ENCODE measurements around the gene TTI1. TPM values are rescaled to one million over a fixed set of nuclear protein-coding genes. Genes with fewer than 3 reads are reported as not detected.
A peak's percentile ranks its signal among the peaks of the same experiment; 100 is the strongest.

The TTI1 gene
- total and polyA plus RNA-seq, 3 donors from 2014 or later, result 24.1 to 30.5 (median 26.0) TPM

DNA sequence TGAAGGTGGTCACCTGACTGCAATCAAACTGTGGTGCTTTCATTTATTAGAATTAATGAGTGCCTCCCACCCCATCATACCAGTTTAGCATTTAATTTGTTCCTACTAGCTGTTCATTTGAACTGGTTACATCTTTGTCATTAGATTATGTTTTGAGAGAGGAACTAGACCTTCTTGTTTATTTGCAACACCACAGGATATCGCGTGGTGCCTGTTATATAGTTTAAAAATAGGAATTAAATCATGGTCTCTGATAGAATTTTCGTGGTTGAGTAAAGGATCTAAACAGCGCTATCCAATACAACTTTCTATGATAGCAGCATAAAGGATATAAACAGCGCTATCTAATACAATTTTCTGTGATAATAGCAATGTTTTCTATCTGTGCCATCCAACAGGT lies 3.1 kb upstream of the TTI1 start:
- no peaks in the 10 kb centered on the region for H3K9me3 ChIP-seq
- no peaks in the 10 kb centered on the region for H3K27me3 ChIP-seq
- DNase-seq, result no peak
- TF ChIP-seq POLR2A (IDR thresholded peaks at IDR 0.05), result no peak
- TF ChIP-seq, protein P1, sequence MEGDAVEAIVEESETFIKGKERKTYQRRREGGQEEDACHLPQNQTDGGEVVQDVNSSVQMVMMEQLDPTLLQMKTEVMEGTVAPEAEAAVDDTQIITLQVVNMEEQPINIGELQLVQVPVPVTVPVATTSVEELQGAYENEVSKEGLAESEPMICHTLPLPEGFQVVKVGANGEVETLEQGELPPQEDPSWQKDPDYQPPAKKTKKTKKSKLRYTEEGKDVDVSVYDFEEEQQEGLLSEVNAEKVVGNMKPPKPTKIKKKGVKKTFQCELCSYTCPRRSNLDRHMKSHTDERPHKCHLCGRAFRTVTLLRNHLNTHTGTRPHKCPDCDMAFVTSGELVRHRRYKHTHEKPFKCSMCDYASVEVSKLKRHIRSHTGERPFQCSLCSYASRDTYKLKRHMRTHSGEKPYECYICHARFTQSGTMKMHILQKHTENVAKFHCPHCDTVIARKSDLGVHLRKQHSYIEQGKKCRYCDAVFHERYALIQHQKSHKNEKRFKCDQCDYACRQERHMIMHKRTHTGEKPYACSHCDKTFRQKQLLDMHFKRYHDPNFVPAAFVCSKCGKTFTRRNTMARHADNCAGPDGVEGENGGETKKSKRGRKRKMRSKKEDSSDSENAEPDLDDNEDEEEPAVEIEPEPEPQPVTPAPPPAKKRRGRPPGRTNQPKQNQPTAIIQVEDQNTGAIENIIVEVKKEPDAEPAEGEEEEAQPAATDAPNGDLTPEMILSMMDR (IDR thresholded peaks at IDR 0.05), result no peak
- H3K27ac ChIP-seq, result no peak overlapping the region
- H3K36me3 ChIP-seq (ENCODE audit: low read depth, missing control alignments), result no peaks in the 10 kb centered on the region
- peaks cover 21% of the 10 kb centered on the region for H3K4me1 ChIP-seq
- intact Hi-C loops (cut with DNase I; ENCODE audit: low total_unique reads), result no loop called here
- H3K4me3 ChIP-seq, result no peak overlapping the region
- WGBS, 2 donors, result 91% methylated on average over 5 of the region's 5 CpGs

DNA sequence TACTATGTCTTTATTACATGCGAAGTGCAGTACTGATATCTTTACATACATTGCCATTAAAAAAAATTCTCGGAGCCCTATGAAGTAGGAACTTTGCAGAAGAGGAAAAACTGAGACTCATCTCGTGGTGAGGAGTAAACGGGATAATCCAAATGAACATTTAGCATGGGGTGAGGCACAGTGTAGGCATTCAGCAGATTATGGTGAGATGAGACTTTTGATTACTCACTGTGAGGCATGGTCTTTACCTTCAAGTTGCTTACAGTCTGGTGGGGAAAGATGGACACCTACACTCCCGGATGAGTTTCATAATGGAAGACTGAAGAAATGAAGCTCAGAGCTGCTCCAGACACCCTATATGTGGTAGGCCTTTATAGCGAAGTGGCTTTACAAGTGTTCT lies 1.7 kb upstream of the TTI1 start:
- 59 to 60% methylated on average over 6 of the region's 6 CpGs for WGBS, 2 donors

DNA sequence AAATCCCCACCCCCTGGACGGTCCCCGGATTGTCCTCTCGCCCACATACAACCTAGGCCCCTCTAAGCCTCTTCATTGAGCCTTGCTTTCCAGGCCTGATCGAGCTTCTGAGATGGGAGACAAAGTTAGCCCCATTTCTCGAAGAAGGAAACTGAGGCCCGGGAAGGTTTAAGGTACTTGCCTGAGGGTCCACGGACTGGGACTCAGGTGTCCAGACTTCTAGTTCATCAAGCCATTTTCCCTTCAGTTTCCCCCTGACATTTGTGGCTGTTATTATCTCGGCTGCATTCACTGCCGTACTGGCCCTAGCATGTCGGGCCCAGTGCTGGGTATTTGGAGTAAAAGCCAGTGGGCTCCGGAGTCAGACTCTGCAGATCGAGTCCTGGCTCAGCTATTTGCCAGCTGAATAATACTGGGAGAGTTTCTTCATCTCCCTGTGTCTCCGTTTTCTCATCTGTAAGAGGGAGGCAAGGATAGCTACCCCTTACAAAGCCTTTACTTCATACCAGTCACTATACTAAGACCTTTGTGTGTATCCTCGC lies 923 bp upstream of the TTI1 start:
- WGBS, 2 donors, result 5% methylated on average over 10 to 14 of the region's 14 CpGs
- no peaks in the 10 kb centered on the region for H3K27me3 ChIP-seq
- no peaks in the 10 kb centered on the region for H3K9me3 ChIP-seq
- no peak for DNase-seq
- peak overlapping the region; percentile 94 to 98 for H3K4me3 ChIP-seq
- TF ChIP-seq POLR2A (IDR thresholded peaks at IDR 0.05), result no peak
- TF ChIP-seq, protein P1 (IDR thresholded peaks at IDR 0.05), result no peak
- intact Hi-C loops (cut with DNase I; ENCODE audit: low total_unique reads), result no loop called here
- H3K36me3 ChIP-seq (ENCODE audit: low read depth, missing control alignments), result no peaks in the 10 kb centered on the region
- peak overlapping the region; percentile 95 to 98 for H3K27ac ChIP-seq
- peaks cover 21% of the 10 kb centered on the region for H3K4me1 ChIP-seq

More for the DNA sequence above, 1.7 kb upstream of the TTI1 start:
- H3K4me3 ChIP-seq, result peak overlapping the region in 1 of 2 donors; percentile 98
- no peak overlapping the region for H3K27ac ChIP-seq
- H3K27me3 ChIP-seq, result no peaks in the 10 kb centered on the region
- H3K36me3 ChIP-seq (ENCODE audit: low read depth, missing control alignments), result no peaks in the 10 kb centered on the region
- no peaks in the 10 kb centered on the region for H3K9me3 ChIP-seq
- peaks cover 21% of the 10 kb centered on the region for H3K4me1 ChIP-seq
- TF ChIP-seq, protein P1 (IDR thresholded peaks at IDR 0.05), result no peak
- TF ChIP-seq POLR2A (IDR thresholded peaks at IDR 0.05), result no peak
- intact Hi-C loops (cut with DNase I; ENCODE audit: low total_unique reads), result no loop called here
- no peak for DNase-seq

DNA sequence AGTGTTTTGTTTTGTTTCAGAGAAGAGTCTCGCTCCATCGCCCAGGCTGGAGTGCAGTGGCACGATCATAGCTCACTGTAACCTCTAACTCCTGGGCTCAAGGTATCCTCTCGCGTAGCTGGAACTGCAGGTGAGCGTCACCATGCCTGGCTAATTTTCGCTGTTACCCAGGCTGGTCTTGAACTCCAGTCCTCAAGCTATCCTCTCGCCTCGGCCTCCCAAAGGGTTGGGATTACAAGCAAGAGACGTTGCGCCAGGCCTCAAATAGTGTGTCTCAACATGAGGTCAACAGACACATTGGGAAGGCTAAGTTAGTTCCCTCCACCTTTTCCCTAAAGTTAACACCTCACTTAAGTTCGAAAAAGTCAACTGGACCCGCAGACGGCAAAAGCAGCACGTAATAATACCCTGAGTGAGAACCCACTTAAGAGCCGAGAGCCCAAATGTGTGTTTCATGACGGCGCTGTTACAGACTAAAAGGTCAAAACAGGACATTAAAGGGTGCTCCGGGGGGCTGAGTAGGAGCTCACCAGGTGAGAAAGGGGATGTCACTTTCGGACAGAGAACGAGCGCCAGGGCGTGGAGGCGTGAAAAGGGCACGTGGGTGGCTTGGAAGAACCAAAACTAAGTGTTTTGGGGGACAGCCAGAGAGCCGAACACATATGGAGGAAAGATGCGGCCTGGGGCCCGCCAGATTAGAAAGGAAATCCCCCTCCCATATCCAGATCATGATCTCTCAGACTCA lies 499 bp downstream of the TTI1 start:
- WGBS, 2 donors, result 21% methylated on average over 27 to 28 of the region's 28 CpGs
- H3K36me3 ChIP-seq (ENCODE audit: low read depth, missing control alignments), result no peaks in the 10 kb centered on the region
- intact Hi-C loops (cut with DNase I; ENCODE audit: low total_unique reads), result no loop called here
- H3K9me3 ChIP-seq, result no peaks in the 10 kb centered on the region
- no peak for DNase-seq
- peak overlapping the region; percentile 94 to 98 for H3K4me3 ChIP-seq
- no peaks in the 10 kb centered on the region for H3K27me3 ChIP-seq
- H3K27ac ChIP-seq, result peak overlapping the region; percentile 95 to 98
- TF ChIP-seq POLR2A (IDR thresholded peaks at IDR 0.05), result no peak
- H3K4me1 ChIP-seq, result peaks cover 21% of the 10 kb centered on the region

DNA sequence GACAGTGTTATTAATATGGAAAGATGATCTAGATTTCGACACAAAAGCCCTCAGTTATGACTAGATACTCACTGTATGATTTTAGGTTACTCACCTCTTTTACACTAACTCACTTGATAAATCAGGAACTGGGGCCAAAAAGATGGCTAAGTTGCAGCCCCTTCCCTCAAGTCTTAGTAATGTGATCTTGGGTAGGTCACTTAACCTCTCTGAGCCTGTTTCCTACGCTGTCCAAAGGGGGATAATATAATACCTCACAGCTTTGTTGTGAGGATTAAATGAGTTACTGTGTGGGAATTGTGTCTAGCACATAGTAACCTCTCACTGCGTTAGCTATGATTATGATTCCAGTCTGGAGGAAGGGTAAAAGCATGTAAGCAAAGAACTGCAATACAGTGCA lies 1.3 kb downstream of the TTI1 start:
- TF ChIP-seq, protein P1 (IDR thresholded peaks at IDR 0.05), result no peak
- TF ChIP-seq POLR2A (IDR thresholded peaks at IDR 0.05), result no peak
- no peak overlapping the region for H3K4me3 ChIP-seq

More for the DNA sequence above, 1.3 kb downstream of the TTI1 start:
- no peaks in the 10 kb centered on the region for H3K9me3 ChIP-seq
- peaks cover 21% of the 10 kb centered on the region for H3K4me1 ChIP-seq
- intact Hi-C loops (cut with DNase I; ENCODE audit: low total_unique reads), result no loop called here
- WGBS, 2 donors, result 73 to 75% methylated on average over 3 of the region's 3 CpGs
- no peak overlapping the region for H3K27ac ChIP-seq
- H3K36me3 ChIP-seq (ENCODE audit: low read depth, missing control alignments), result no peaks in the 10 kb centered on the region
- no peaks in the 10 kb centered on the region for H3K27me3 ChIP-seq
- DNase-seq, result no peak
